Measurements from ENCODE around the gene SNAPC5.
"Not testable (repeated sequence)": the region's sequence is repeated elsewhere in the genome, so short reads cannot be mapped to it uniquely, and the experiment has no call there.

Gene SNAPC5

GRCh38 chr15:66489179-66489791, 8.3 kb downstream of the SNAPC5 start:
- no peak for DNase-seq

- no peak for DNase-seq
Observed at GRCh38 chr15:66488525-66488924, 9.0 kb downstream of the SNAPC5 start.

GRCh38 chr15:66486887-66487286, 10.7 kb downstream of the SNAPC5 start:
- no peak for DNase-seq

GRCh38 chr15:66484539-66485112, 12.9 kb downstream of the SNAPC5 start:
- DNase-seq, result no peak

GRCh38 chr15:66483131-66483566, 14.4 kb downstream of the SNAPC5 start:
- DNase-seq, result no peak

GRCh38 chr15:66482539-66482938, 15.0 kb downstream of the SNAPC5 start:
- DNase-seq, result no peak

GRCh38 chr15:66481107-66481856, 16.3 kb downstream of the SNAPC5 start:
- DNase-seq, result no peak

- no peak for DNase-seq
Observed at GRCh38 chr15:66480267-66480666, 17.3 kb downstream of the SNAPC5 start.

GRCh38 chr15:66477011-66477410, 20.6 kb downstream of the SNAPC5 start:
- DNase-seq, result no peak

- no peak for DNase-seq
Observed at GRCh38 chr15:66476535-66476934, 21.0 kb downstream of the SNAPC5 start.

- no peak for DNase-seq
Observed at GRCh38 chr15:66474963-66475362, 22.6 kb downstream of the SNAPC5 start.

- DNase-seq, result no peak
Observed at GRCh38 chr15:66474135-66474534, 23.4 kb downstream of the SNAPC5 start.

- DNase-seq, result peak; percentile 9 to 78 (median 56)
Observed at GRCh38 chr15:66472176-66472999, 25.2 kb downstream of the SNAPC5 start.

- not testable (repeated sequence) for DNase-seq
Observed at GRCh38 chr15:66470825-66471224, 26.7 kb downstream of the SNAPC5 start.

- DNase-seq, result not testable (repeated sequence)
Observed at GRCh38 chr15:66467162-66468040, 30.2 kb downstream of the SNAPC5 start.

GRCh38 chr15:66465294-66465693, 32.3 kb downstream of the SNAPC5 start:
- DNase-seq, result not testable (repeated sequence)

- no peak for DNase-seq
Observed at GRCh38 chr15:66462627-66463026, 34.9 kb downstream of the SNAPC5 start.

- no peak for DNase-seq
Observed at GRCh38 chr15:66461917-66462316, 35.6 kb downstream of the SNAPC5 start.

- DNase-seq, result not testable (repeated sequence)
Observed at GRCh38 chr15:66461294-66461693, 36.3 kb downstream of the SNAPC5 start.

- DNase-seq, result no peak
Observed at GRCh38 chr15:66459818-66460615, 37.5 kb downstream of the SNAPC5 start.

GRCh38 chr15:66456211-66456610, 41.4 kb downstream of the SNAPC5 start:
- DNase-seq, result no peak
